Measurements from ENCODE around the gene KCTD18.

GRCh38 chr2:200470230-200470629 lies 39.6 kb downstream of the KCTD18 start:
- TF ChIP-seq CTCF (IDR thresholded peaks at IDR 0.05; ENCODE audit: low read depth, low read length, poor library complexity, severe bottlenecking) (no peak), EZH2phosphoT487 (IDR thresholded peaks at IDR 0.05; ENCODE audit: borderline replicate concordance, low read length) (no peak)

All from DOHH2 (cell line).